ENCODE results near the gene SH3PXD2A. TPM values are rescaled to one million over a fixed set of nuclear protein-coding genes. Genes with fewer than 3 reads are reported as not detected.

The SH3PXD2A gene
- total RNA-seq, 1 experiment from 2014 or later: 4.5 TPM

DNA sequence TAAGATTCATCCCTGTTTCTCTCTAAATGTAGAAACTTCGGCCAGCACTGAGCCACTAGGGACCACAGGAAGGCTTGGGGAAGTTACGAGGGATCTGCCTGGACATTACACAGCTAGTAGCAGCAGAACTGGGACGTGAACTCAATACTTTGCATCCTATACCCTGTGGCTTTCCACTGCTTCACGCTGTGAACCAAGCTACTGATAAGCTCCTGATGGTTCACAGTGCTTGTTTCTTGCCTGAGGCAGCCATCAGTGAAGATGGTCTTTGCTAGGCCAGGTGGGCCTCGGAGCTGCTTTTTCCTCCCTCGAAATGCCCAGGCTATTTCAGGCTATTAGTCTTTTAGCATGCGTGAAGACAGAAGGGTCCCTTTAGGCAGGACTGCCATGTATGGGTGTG, 132.7 kb downstream of the SH3PXD2A start:
- Histone ChIP-seq H2AK5ac (ENCODE audit: insufficient read length, low read length) (no peak overlapping the region), H3K27ac (ENCODE audit: insufficient read length, low read depth, low read length) (no peak overlapping the region), H3K9me3 (ENCODE audit: control insufficient read depth, low read depth, low read length) (no peaks in the 10 kb centered on the region), H3K18ac (ENCODE audit: insufficient read length, low read depth, low read length) (no peak overlapping the region), H4K5ac (ENCODE audit: insufficient read length, low read depth, low read length) (no peak overlapping the region), H3K23me2 (ENCODE audit: insufficient read length, low read depth, low read length, poor library complexity, severe bottlenecking) (no peaks in the 10 kb centered on the region), H3K79me2 (ENCODE audit: insufficient read depth, low read length) (no peaks in the 10 kb centered on the region), H4K91ac (ENCODE audit: insufficient read length, low read depth, low read length) (no peak overlapping the region), H2BK12ac (ENCODE audit: insufficient read length, low read depth, low read length) (no peak overlapping the region), H3K56ac (ENCODE audit: insufficient read length, low read depth, low read length) (no peak overlapping the region), H3K4ac (ENCODE audit: low read depth, low read length) (no peak overlapping the region), H3K14ac (ENCODE audit: insufficient read depth, low read length) (no peak overlapping the region), H2AFZ (ENCODE audit: low read length) (no peak overlapping the region), H2BK20ac (ENCODE audit: low read depth, low read length, poor library complexity, severe bottlenecking) (no peak overlapping the region), H2BK15ac (ENCODE audit: low read depth, low read length) (no peak overlapping the region), H3K23ac (ENCODE audit: insufficient read length, low read depth, low read length) (no peak overlapping the region), H3T11ph (ENCODE audit: low read length) (no peak overlapping the region), H3K4me2 (ENCODE audit: insufficient read depth, insufficient read length, low read length) (no peak overlapping the region), H3K4me1 (ENCODE audit: insufficient read depth, low read length) (no peaks in the 10 kb centered on the region), H4K20me1 (ENCODE audit: control insufficient read depth, insufficient read depth, insufficient read length) (no peaks in the 10 kb centered on the region), H2BK120ac (ENCODE audit: low read depth, low read length, poor library complexity, severe bottlenecking) (no peak overlapping the region), H2BK5ac (ENCODE audit: insufficient read length, low read length) (no peak overlapping the region), H3K27me3 (ENCODE audit: insufficient read depth, low read length) (no peaks in the 10 kb centered on the region), H4K8ac (replicated peaks; ENCODE audit: insufficient read length, low read depth, low read length) (no peak overlapping the region), H3K9ac (ENCODE audit: extremely low read depth, insufficient read length, low read length) (no peak overlapping the region), H3K79me1 (ENCODE audit: insufficient read depth, low read depth, low read length, poor library complexity, severe bottlenecking) (no peaks in the 10 kb centered on the region)
- no peaks in the 10 kb centered on the region; a peak in 1 of 7 replicates for H3K36me3 Mint-ChIP-seq (ENCODE audit: insufficient read depth in 1 of 3, low read depth in 3 of 3)
- TF ChIP-seq, protein P1, sequence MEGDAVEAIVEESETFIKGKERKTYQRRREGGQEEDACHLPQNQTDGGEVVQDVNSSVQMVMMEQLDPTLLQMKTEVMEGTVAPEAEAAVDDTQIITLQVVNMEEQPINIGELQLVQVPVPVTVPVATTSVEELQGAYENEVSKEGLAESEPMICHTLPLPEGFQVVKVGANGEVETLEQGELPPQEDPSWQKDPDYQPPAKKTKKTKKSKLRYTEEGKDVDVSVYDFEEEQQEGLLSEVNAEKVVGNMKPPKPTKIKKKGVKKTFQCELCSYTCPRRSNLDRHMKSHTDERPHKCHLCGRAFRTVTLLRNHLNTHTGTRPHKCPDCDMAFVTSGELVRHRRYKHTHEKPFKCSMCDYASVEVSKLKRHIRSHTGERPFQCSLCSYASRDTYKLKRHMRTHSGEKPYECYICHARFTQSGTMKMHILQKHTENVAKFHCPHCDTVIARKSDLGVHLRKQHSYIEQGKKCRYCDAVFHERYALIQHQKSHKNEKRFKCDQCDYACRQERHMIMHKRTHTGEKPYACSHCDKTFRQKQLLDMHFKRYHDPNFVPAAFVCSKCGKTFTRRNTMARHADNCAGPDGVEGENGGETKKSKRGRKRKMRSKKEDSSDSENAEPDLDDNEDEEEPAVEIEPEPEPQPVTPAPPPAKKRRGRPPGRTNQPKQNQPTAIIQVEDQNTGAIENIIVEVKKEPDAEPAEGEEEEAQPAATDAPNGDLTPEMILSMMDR (conservative IDR thresholded peaks at IDR 0.05): no peak
- H3K4me3 Mint-ChIP-seq: no peak overlapping the region
- no peaks in the 10 kb centered on the region for H3K27me3 Mint-ChIP-seq (ENCODE audit: low read depth)
- no peak for DNase-seq
- no peaks in the 10 kb centered on the region; a peak in 1 of 5 replicates for H3K9me3 Mint-ChIP-seq
- peaks cover 4 to 14% of the 10 kb centered on the region in 2 experiments for H3K4me1 Mint-ChIP-seq
- H3K27ac Mint-ChIP-seq: no peak overlapping the region
- WGBS (ENCODE audit: extremely low coverage, insufficient read length, low lambda C conversion rate): no CpG with 5 or more reads among the region's 7 CpGs

Data from H9 (cell line).